Mesenchymal stem cell (in vitro differentiated cells and primary cell): ENCODE measurements around the gene FAM174B.

Source experiments
- DNase-seq: peaks from one replicate; pipeline ENCODE4 v3.0.0-alpha.2; 2013
- H2AFZ ChIP-seq: one replicate; pipeline ENCODE4 v1.6.1; 2013; ENCODE audit warnings: low read depth, mild to moderate bottlenecking, control low read depth, inconsistent platforms, low read length, moderate library complexity
- H2AK5ac ChIP-seq: 2 replicates; pipeline ENCODE4 v1.6.1; 2013; ENCODE audit warnings: low read length, moderate library complexity, mild to moderate bottlenecking, inconsistent platforms; ENCODE audit not compliant: severe bottlenecking
- H2BK120ac ChIP-seq: one replicate; pipeline ENCODE4 v1.6.1; 2013; ENCODE audit warnings: low read depth, mild to moderate bottlenecking, inconsistent platforms, low read length, moderate library complexity
- H2BK12ac ChIP-seq, 2 experiments: one replicate each; pipeline ENCODE4 v1.6.1; 2013; ENCODE audit warnings: inconsistent platforms in 2 of 2, low read length in 2 of 2, mild to moderate bottlenecking in 2 of 2, moderate library complexity in 2 of 2, control low read depth in 1 of 2
- H2BK15ac ChIP-seq: one replicate; pipeline ENCODE4 v1.6.1; 2013; ENCODE audit warnings: mild to moderate bottlenecking, low read depth, inconsistent platforms; ENCODE audit not compliant: poor library complexity, severe bottlenecking
- H2BK5ac ChIP-seq: 2 replicates; pipeline ENCODE4 v1.6.1; 2013; ENCODE audit warnings: low read depth, mild to moderate bottlenecking, low read length, control low read depth, inconsistent platforms; ENCODE audit not compliant: poor library complexity, severe bottlenecking
- H3K14ac ChIP-seq, 2 experiments: one replicate each; pipeline ENCODE4 v1.6.1; 2013; ENCODE audit warnings: inconsistent platforms in 2 of 2, low read length in 2 of 2, control low read depth in 1 of 2, mild to moderate bottlenecking in 1 of 2, moderate library complexity in 1 of 2
- H3K18ac ChIP-seq, 2 experiments: one replicate each; pipeline ENCODE4 v1.6.1; 2013; ENCODE audit warnings: inconsistent platforms in 2 of 2, low read length in 2 of 2, control low read depth in 1 of 2, low read depth in 1 of 2, mild to moderate bottlenecking in 1 of 2
- H3K23ac ChIP-seq, 2 experiments: one replicate each; pipeline ENCODE4 v1.6.1; 2013; ENCODE audit warnings: inconsistent platforms in 2 of 2, low read length in 2 of 2, mild to moderate bottlenecking in 2 of 2, moderate library complexity in 2 of 2, control low read depth in 1 of 2
- H3K27ac ChIP-seq: 2 replicates; pipeline ENCODE4 v1.5.1; 2013; ENCODE audit warnings: mild to moderate bottlenecking, moderate library complexity, low read length, control low read depth, inconsistent platforms; ENCODE audit not compliant: poor library complexity, severe bottlenecking
- H3K27me3 ChIP-seq, 2 experiments: 2 replicates each; pipeline versions ENCODE4 v1.6.1 to v1.7.0; 2013; ENCODE audit warnings: low read length in 2 of 2, mild to moderate bottlenecking in 2 of 2, moderate library complexity in 2 of 2, control low read depth in 1 of 2, inconsistent platforms in 1 of 2; ENCODE audit not compliant: control insufficient read depth in 1 of 2, insufficient read depth in 1 of 2
- H3K36me3 ChIP-seq, 2 experiments: 2 replicates each; pipeline versions ENCODE4 v1.6.1 to v1.7.0; 2013; ENCODE audit warnings: low read length in 2 of 2, control low read depth in 1 of 2, inconsistent platforms in 1 of 2, low read depth in 1 of 2, mild to moderate bottlenecking in 1 of 2; ENCODE audit not compliant: insufficient read depth in 2 of 2, control insufficient read depth in 1 of 2
- H3K4ac ChIP-seq, 2 experiments: one replicate each; pipeline ENCODE4 v1.6.1; 2013; ENCODE audit warnings: inconsistent platforms in 2 of 2, low read length in 2 of 2, mild to moderate bottlenecking in 2 of 2, moderate library complexity in 2 of 2, control low read depth in 1 of 2, low read depth in 1 of 2
- H3K4me1 ChIP-seq: 2 replicates; pipeline ENCODE4 v1.6.1; 2013; ENCODE audit warnings: low read depth, low read length, control low read depth; ENCODE audit not compliant: control insufficient read depth, insufficient read depth
- H3K4me2 ChIP-seq: 2 replicates; pipeline ENCODE4 v1.6.1; 2013; ENCODE audit warnings: low read length, mild to moderate bottlenecking, inconsistent platforms; ENCODE audit not compliant: poor library complexity, severe bottlenecking
- H3K4me3 ChIP-seq, 2 experiments: 2 replicates each; pipeline versions ENCODE4 v1.5.1 to v1.7.0; 2013; ENCODE audit warnings: low read length in 2 of 2, mild to moderate bottlenecking in 2 of 2, control low read depth in 1 of 2, low read depth in 1 of 2; ENCODE audit not compliant: insufficient read depth in 1 of 2
- H3K79me1 ChIP-seq: replicated peaks from 2 replicates; pipeline ENCODE4 v1.6.1; 2013; ENCODE audit warnings: mild to moderate bottlenecking, control low read depth, low read length, inconsistent platforms; ENCODE audit not compliant: poor library complexity, severe bottlenecking
- H3K9ac ChIP-seq: 2 replicates; pipeline ENCODE4 v1.7.0; 2013; ENCODE audit warnings: mild to moderate bottlenecking, low read length, moderate library complexity
- H3K9me3 ChIP-seq: 2 replicates; pipeline ENCODE4 v1.7.0; 2013; ENCODE audit warnings: mild to moderate bottlenecking, low read length; ENCODE audit not compliant: control insufficient read depth
- H4K8ac ChIP-seq: one replicate; pipeline ENCODE4 v1.6.1; 2013; ENCODE audit warnings: inconsistent platforms, mild to moderate bottlenecking, low read length, moderate library complexity
- H4K91ac ChIP-seq: one replicate; pipeline ENCODE4 v1.6.1; 2013; ENCODE audit warnings: mild to moderate bottlenecking, low read length, inconsistent platforms
- WGBS: methylation state at CpG from one replicate; pipeline ENCODE4 v1.1.7; 2013; ENCODE audit warnings: mixed read lengths; 5-methylcytosine and 5-hydroxymethylcytosine counted together

FAM174B gene

DNA sequence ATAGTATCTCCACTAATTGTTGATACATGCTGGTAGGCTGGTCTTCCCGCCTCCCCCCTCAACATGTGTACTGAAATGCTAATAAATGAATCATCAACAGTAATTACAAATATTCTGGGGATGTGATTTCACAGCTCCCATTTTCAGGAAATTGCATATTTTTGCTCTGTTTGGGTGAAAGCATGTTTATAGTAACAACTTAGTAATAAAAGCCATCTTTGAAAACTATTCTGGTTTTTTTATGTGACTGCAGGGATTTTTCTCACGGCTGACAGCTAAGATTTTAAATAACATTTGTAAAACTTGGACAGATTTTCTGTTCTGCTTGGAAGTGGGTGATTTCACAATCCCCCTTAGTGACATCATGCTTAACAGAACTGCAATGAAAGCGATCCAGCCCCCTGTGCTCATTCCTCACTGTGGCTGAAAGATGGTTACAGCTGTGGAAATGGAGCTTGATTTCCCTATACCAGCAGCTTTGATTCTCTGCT, 25.6 kb upstream of the FAM174B start:
- no peak overlapping the region for H2BK120ac ChIP-seq
- no peak overlapping the region for H3K14ac ChIP-seq
- no peak overlapping the region for H2BK5ac ChIP-seq
- H3K23ac ChIP-seq, result no peak overlapping the region
- H3K9me3 ChIP-seq, result no peaks in the 10 kb centered on the region
- no peak overlapping the region for H3K4me3 ChIP-seq
- H3K9ac ChIP-seq, result peak overlapping the region; percentile 64
- no peak overlapping the region for H3K4ac ChIP-seq
- no peak overlapping the region for H4K91ac ChIP-seq
- H3K4me1 ChIP-seq, result no peaks in the 10 kb centered on the region
- no peak overlapping the region for H2BK15ac ChIP-seq
- no peak overlapping the region for H2BK12ac ChIP-seq
- no peak overlapping the region for H4K8ac ChIP-seq
- peak; percentile 91 for DNase-seq
- no peaks in the 10 kb centered on the region for H3K36me3 ChIP-seq
- WGBS, result 0% methylated on average over 1 of the region's 3 CpGs
- H2AK5ac ChIP-seq, result no peak overlapping the region
- H3K79me1 ChIP-seq, result no peaks in the 10 kb centered on the region
- no peak overlapping the region for H3K18ac ChIP-seq
- no peaks in the 10 kb centered on the region for H3K27me3 ChIP-seq
- H3K4me2 ChIP-seq, result no peak overlapping the region
- H2AFZ ChIP-seq, result no peak overlapping the region
- H3K27ac ChIP-seq, result no peak overlapping the region

DNA sequence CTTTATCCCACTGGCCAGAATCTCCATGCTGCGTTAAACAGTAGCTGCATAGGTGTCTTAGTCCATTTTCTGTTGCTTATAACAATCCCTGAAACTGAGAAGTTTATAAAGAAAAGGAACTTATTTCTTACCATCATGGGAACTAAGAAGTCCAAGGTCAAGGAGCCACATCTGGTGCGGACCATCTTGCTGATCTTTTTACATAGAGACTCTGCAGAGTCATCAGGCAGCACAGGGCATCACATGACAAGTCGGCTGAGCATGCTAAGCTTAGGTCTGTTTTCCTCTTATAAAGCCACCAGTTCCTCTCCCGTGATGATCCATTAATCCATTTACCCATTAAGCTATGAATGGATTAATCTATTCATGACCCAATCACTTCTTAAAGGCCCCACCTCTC, 22.4 kb upstream of the FAM174B start:
- Histone ChIP-seq H4K8ac (no peak overlapping the region), H3K4me2 (no peak overlapping the region), H3K79me1 (no peaks in the 10 kb centered on the region), H3K23ac (no peak overlapping the region), H3K18ac (no peak overlapping the region), H3K4ac (no peak overlapping the region), H2BK120ac (no peak overlapping the region), H3K27ac (no peak overlapping the region), H3K14ac (no peak overlapping the region), H3K9ac (no peak overlapping the region), H3K4me3 (no peak overlapping the region), H3K9me3 (no peaks in the 10 kb centered on the region), H3K4me1 (no peaks in the 10 kb centered on the region), H2BK15ac (no peak overlapping the region), H2AK5ac (no peak overlapping the region), H2BK12ac (no peak overlapping the region), H2BK5ac (no peak overlapping the region), H2AFZ (no peak overlapping the region), H3K36me3 (no peaks in the 10 kb centered on the region), H3K27me3 (peaks cover 0 to 2% of the 10 kb centered on the region in 2 experiments), H4K91ac (no peak overlapping the region)
- WGBS, result 51% methylated on average over 4 of the region's 4 CpGs
- DNase-seq, result peak; percentile 68

DNA sequence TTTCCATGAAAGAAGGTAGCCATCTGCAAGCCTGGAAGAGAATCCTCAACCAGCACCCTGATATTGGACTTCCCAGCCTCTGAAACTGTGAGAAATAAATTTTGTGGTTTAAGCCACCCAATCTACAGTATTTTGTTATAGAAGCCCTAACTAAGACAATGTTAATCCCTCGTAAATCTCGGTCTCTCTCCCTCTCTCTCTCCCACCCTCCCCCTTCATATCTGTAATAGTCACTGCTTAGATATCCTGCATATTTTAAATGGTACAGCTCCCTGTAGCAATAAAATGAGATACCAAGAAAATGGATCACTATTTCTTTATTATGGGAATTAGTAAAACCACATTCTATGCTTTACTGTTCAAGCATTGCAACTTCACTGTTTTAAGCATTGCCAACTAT, 21.0 kb upstream of the FAM174B start:
- H3K4me1 ChIP-seq, result no peaks in the 10 kb centered on the region
- no peaks in the 10 kb centered on the region for H3K36me3 ChIP-seq
- peaks cover 0 to 5% of the 10 kb centered on the region in 2 experiments for H3K27me3 ChIP-seq
- no peak overlapping the region for H2BK12ac ChIP-seq
- H2BK15ac ChIP-seq, result no peak overlapping the region
- H3K9me3 ChIP-seq, result no peaks in the 10 kb centered on the region
- H2BK120ac ChIP-seq, result no peak overlapping the region
- H3K9ac ChIP-seq, result no peak overlapping the region
- H4K8ac ChIP-seq, result no peak overlapping the region
- no peak overlapping the region for H2BK5ac ChIP-seq
- H3K79me1 ChIP-seq, result no peaks in the 10 kb centered on the region
- H2AK5ac ChIP-seq, result no peak overlapping the region
- H3K14ac ChIP-seq, result no peak overlapping the region
- 94% methylated on average over 2 of the region's 2 CpGs for WGBS
- H2AFZ ChIP-seq, result no peak overlapping the region
- no peak for DNase-seq
- H3K27ac ChIP-seq, result no peak overlapping the region
- no peak overlapping the region for H4K91ac ChIP-seq
- H3K4ac ChIP-seq, result no peak overlapping the region
- H3K4me3 ChIP-seq, result no peak overlapping the region
- H3K4me2 ChIP-seq, result no peak overlapping the region
- H3K23ac ChIP-seq, result no peak overlapping the region
- no peak overlapping the region for H3K18ac ChIP-seq

DNA sequence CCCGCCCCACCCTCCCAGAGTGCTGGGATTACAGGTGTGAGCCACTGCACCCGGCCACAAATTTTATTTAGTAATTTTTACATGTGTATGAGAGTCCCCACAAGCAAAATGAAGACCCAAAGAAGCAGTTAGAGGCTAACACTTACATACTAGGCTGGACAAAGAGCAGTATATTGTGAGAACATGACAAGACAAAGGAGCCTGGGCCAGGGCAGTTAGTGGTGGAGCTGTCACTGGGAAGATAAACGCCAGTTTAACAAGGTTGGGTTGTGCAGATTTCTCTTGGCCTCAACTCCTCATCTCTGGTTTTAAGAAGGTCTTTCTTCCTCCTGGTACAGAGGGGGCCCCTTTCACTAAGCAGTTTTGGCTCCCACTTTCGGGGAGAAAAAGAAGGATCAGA, 19.9 kb upstream of the FAM174B start:
- H2BK15ac ChIP-seq, result no peak overlapping the region
- no peak overlapping the region for H2BK5ac ChIP-seq
- H3K14ac ChIP-seq, result no peak overlapping the region
- H3K4me1 ChIP-seq, result no peaks in the 10 kb centered on the region
- H3K9me3 ChIP-seq, result no peaks in the 10 kb centered on the region
- no peak overlapping the region for H2AK5ac ChIP-seq
- no peak overlapping the region for H2BK12ac ChIP-seq
- no peak overlapping the region for H4K91ac ChIP-seq
- 51% methylated on average over 2 of the region's 4 CpGs for WGBS
- H4K8ac ChIP-seq, result no peak overlapping the region
- no peak overlapping the region for H2AFZ ChIP-seq
- H3K9ac ChIP-seq, result no peak overlapping the region
- H3K27me3 ChIP-seq, result peaks cover 0 to 9% of the 10 kb centered on the region in 2 experiments
- H2BK120ac ChIP-seq, result no peak overlapping the region
- no peaks in the 10 kb centered on the region for H3K79me1 ChIP-seq
- H3K27ac ChIP-seq, result no peak overlapping the region
- no peaks in the 10 kb centered on the region for H3K36me3 ChIP-seq
- H3K18ac ChIP-seq, result no peak overlapping the region
- H3K23ac ChIP-seq, result no peak overlapping the region
- H3K4ac ChIP-seq, result no peak overlapping the region
- no peak for DNase-seq
- no peak overlapping the region for H3K4me2 ChIP-seq
- no peak overlapping the region for H3K4me3 ChIP-seq
